Measurements from ENCODE around the gene ENTPD1.
"Not testable (repeated sequence)": the region's sequence is repeated elsewhere in the genome, so short reads cannot be mapped to it uniquely, and the experiment has no call there.

Gene ENTPD1

GRCh38 chr10:95908450-95908849, 152.5 kb downstream of the ENTPD1 start:
- TF ChIP-seq CTCF (conservative IDR thresholded peaks at IDR 0.05; ENCODE audit: low read depth, low read length) = no peak
- no peak overlapping the region for H3K4me3 ChIP-seq (ENCODE audit: low read length)

GRCh38 chr10:95909561-95909960, 153.6 kb downstream of the ENTPD1 start:
- DNase-seq (ENCODE audit: low read depth) = no peak
- no peak for TF ChIP-seq CTCF (conservative IDR thresholded peaks at IDR 0.05; ENCODE audit: low read depth, low read length)

More at GRCh38 chr10:95908450-95908849, 152.5 kb downstream of the ENTPD1 start:
- DNase-seq (ENCODE audit: low read depth) = no peak

GRCh38 chr10:95916039-95916438, 160.1 kb downstream of the ENTPD1 start:
- not testable (repeated sequence) for DNase-seq (ENCODE audit: low read depth); H3K4me3 ChIP-seq (ENCODE audit: low read length)

More at GRCh38 chr10:95909561-95909960, 153.6 kb downstream of the ENTPD1 start:
- H3K4me3 ChIP-seq (ENCODE audit: low read length) = no peak overlapping the region
